Measurements from ENCODE around the gene BARHL2. TPM values are rescaled to one million over a fixed set of nuclear protein-coding genes. Genes with fewer than 3 reads are reported as not detected.

The BARHL2 gene
- total RNA-seq, 1 experiment from 2014 or later: not detected

DNA sequence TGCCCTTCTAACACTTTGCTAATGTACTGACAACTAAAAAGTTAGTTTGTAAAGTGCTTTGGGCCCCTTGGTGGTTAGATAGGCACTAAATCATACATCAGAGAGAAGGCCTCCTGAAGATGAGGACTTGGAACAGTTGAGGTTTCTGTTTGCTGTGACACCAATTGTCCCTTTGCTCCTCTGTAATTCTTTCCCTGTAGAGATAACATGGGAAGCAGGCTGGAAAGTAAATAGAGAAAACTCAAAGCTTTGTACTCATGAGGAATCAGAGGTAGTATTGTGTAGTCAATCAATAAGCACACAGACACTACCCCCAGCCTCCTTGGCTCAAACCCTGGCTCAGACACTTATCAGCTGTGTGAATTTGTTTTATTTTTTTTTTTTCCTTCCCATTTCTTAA is 31.6 kb upstream of the BARHL2 start:
- POLR2A ChIA-PET (ENCODE audit: unreplicated experiment): no interaction called here
- no peaks in the 10 kb centered on the region for H3K4me1 ChIP-seq (replicated peaks; ENCODE audit: insufficient read depth)
- CTCF ChIA-PET: no interaction called here
- TF ChIP-seq EZH2 (IDR thresholded peaks at IDR 0.05; ENCODE audit: low read depth): no peak
- TF ChIP-seq CTCF (conservative IDR thresholded peaks at IDR 0.05): no peak
- no peak overlapping the region for H3K4me2 ChIP-seq
- no peaks in the 10 kb centered on the region for H3K9me2 ChIP-seq (ENCODE audit: insufficient read depth)
- H3K79me2 ChIP-seq (ENCODE audit: low read depth): no peaks in the 10 kb centered on the region
- H3F3A ChIP-seq (ENCODE audit: insufficient read depth, low read depth): no peaks in the 10 kb centered on the region
- H3K27me3 ChIP-seq (ENCODE audit: insufficient read depth, low read depth): 0 out of 2 replicates have a peak, but pooled peaks cover 5% of the 10 kb centered on the region
- H3K36me3 ChIP-seq (ENCODE audit: low read depth): no peaks in the 10 kb centered on the region
- no peak overlapping the region for H2AFZ ChIP-seq
- intact Hi-C loops (cut with micrococcal nuclease; ENCODE audit: unreplicated experiment): no loop called here
- H3K9me3 ChIP-seq (ENCODE audit: insufficient read depth, low read depth): no peaks in the 10 kb centered on the region
- no peak overlapping the region for H3K4me3 ChIP-seq
- DNase-seq: no peak
- BruUV-seq (replicated peaks): no TSS peak
- H4K20me1 ChIP-seq (ENCODE audit: insufficient read depth): no peaks in the 10 kb centered on the region
- no peak overlapping the region for H3K27ac ChIP-seq

DNA sequence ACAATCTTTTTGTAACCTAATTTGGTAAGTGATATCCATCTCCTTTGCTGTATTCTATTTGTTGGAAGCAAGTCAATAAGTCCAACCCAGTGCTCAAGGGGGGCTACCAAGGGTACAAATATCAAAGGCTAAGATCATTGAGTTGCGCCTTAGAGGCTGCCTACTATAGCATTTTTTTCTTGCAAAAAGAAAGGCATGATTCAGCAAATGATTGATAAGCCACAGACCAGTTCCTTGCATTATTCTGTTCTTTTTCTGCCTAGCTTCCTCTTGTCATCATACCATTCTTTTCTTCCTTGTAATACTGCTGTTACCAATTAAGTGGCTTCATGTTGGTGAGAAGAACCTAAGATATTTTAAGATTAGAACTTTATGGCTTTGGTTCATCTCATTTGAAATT is 29.8 kb upstream of the BARHL2 start:
- BruUV-seq (replicated peaks): no TSS peak
- H3K36me3 ChIP-seq (ENCODE audit: low read depth): no peaks in the 10 kb centered on the region
- TF ChIP-seq CTCF (conservative IDR thresholded peaks at IDR 0.05) (no peak), EZH2 (IDR thresholded peaks at IDR 0.05; ENCODE audit: low read depth) (no peak)
- POLR2A ChIA-PET (ENCODE audit: unreplicated experiment): no interaction called here
- H3K4me1 ChIP-seq (replicated peaks; ENCODE audit: insufficient read depth): no peaks in the 10 kb centered on the region
- H3F3A ChIP-seq (ENCODE audit: insufficient read depth, low read depth): no peaks in the 10 kb centered on the region
- no peak overlapping the region for H3K4me3 ChIP-seq
- no peaks in the 10 kb centered on the region for H3K9me2 ChIP-seq (ENCODE audit: insufficient read depth)
- no peaks in the 10 kb centered on the region for H4K20me1 ChIP-seq (ENCODE audit: insufficient read depth)
- CTCF ChIA-PET: no interaction called here
- no peaks in the 10 kb centered on the region for H3K79me2 ChIP-seq (ENCODE audit: low read depth)
- no peak overlapping the region for H3K4me2 ChIP-seq
- no peaks in the 10 kb centered on the region for H3K9me3 ChIP-seq (ENCODE audit: insufficient read depth, low read depth)
- DNase-seq: no peak
- no peaks in the 10 kb centered on the region for H3K27me3 ChIP-seq (ENCODE audit: insufficient read depth, low read depth)
- H2AFZ ChIP-seq: no peak overlapping the region
- intact Hi-C loops (cut with micrococcal nuclease; ENCODE audit: unreplicated experiment): no loop called here
- H3K27ac ChIP-seq: no peak overlapping the region

GRCh38 chr1:90745972-90746371 is 28.9 kb upstream of the BARHL2 start:
- Histone ChIP-seq H3K27me3 (ENCODE audit: insufficient read depth, low read depth) (no peaks in the 10 kb centered on the region), H3K4me3 (no peak overlapping the region), H3K9me2 (ENCODE audit: insufficient read depth) (no peaks in the 10 kb centered on the region), H3K4me1 (replicated peaks; ENCODE audit: insufficient read depth) (no peaks in the 10 kb centered on the region), H3K79me2 (ENCODE audit: low read depth) (no peaks in the 10 kb centered on the region), H3K4me2 (no peak overlapping the region), H3K27ac (no peak overlapping the region), H3F3A (ENCODE audit: insufficient read depth, low read depth) (no peaks in the 10 kb centered on the region), H3K9me3 (ENCODE audit: insufficient read depth, low read depth) (no peaks in the 10 kb centered on the region), H4K20me1 (ENCODE audit: insufficient read depth) (no peaks in the 10 kb centered on the region), H3K36me3 (ENCODE audit: low read depth) (no peaks in the 10 kb centered on the region), H2AFZ (no peak overlapping the region)
- BruUV-seq (replicated peaks): no TSS peak
- no peak for TF ChIP-seq CTCF (conservative IDR thresholded peaks at IDR 0.05)
- TF ChIP-seq EZH2 (IDR thresholded peaks at IDR 0.05; ENCODE audit: low read depth): no peak
- POLR2A ChIA-PET (ENCODE audit: unreplicated experiment): no interaction called here
- CTCF ChIA-PET: no interaction called here
- DNase-seq: no peak
- intact Hi-C loops (cut with micrococcal nuclease; ENCODE audit: unreplicated experiment): no loop called here

All from PC-9 (cell line).